ENCODE data around the gene PACS1.

DNA sequence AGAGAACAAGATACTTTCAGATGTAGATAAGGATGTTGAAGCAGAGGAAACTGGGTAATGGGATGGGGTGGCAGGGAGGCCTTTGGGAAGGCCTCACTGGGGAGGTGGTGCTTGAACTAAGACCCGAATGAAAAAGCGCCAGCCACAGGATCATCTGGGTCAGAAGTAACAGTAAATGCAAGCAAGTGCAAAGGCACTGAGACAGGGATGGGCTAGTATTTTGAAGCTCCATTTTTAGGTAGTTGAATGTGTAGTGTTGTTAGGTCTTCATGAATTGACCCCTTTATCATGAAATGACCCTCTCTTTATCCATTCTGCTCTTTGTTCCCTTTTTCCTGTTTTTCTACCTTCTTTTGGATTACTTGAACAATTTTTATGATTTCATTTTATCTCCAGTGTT lies 6.2 kb upstream of the PACS1 start:
- TF ChIP-seq, protein P1, sequence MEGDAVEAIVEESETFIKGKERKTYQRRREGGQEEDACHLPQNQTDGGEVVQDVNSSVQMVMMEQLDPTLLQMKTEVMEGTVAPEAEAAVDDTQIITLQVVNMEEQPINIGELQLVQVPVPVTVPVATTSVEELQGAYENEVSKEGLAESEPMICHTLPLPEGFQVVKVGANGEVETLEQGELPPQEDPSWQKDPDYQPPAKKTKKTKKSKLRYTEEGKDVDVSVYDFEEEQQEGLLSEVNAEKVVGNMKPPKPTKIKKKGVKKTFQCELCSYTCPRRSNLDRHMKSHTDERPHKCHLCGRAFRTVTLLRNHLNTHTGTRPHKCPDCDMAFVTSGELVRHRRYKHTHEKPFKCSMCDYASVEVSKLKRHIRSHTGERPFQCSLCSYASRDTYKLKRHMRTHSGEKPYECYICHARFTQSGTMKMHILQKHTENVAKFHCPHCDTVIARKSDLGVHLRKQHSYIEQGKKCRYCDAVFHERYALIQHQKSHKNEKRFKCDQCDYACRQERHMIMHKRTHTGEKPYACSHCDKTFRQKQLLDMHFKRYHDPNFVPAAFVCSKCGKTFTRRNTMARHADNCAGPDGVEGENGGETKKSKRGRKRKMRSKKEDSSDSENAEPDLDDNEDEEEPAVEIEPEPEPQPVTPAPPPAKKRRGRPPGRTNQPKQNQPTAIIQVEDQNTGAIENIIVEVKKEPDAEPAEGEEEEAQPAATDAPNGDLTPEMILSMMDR (conservative IDR thresholded peaks at IDR 0.05): no peak
- no peak for TF ChIP-seq ZFX (IDR thresholded peaks at IDR 0.05)
